ENCODE data around the gene ATP11A.

DNA sequence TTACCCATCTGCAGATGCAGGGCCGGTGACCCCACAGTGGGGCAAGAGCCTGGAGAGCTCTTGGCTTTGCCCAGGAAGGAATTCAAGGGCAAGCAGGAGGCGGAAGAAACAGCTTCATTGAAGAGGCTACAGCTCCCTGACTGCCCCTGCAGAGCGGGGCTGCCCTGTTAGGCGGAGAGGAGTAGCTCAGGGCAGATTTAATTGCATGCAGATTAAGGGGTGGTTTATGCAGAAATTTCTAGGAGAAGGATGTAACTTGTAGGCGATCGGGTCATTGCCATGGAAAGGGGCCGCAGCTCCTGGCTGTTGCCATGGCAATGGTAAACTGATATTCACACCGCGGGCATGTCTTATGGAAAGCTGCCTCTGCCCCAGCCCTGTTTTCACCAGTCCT is 94.1 kb downstream of the ATP11A start:
- TF ChIP-seq, protein P1, sequence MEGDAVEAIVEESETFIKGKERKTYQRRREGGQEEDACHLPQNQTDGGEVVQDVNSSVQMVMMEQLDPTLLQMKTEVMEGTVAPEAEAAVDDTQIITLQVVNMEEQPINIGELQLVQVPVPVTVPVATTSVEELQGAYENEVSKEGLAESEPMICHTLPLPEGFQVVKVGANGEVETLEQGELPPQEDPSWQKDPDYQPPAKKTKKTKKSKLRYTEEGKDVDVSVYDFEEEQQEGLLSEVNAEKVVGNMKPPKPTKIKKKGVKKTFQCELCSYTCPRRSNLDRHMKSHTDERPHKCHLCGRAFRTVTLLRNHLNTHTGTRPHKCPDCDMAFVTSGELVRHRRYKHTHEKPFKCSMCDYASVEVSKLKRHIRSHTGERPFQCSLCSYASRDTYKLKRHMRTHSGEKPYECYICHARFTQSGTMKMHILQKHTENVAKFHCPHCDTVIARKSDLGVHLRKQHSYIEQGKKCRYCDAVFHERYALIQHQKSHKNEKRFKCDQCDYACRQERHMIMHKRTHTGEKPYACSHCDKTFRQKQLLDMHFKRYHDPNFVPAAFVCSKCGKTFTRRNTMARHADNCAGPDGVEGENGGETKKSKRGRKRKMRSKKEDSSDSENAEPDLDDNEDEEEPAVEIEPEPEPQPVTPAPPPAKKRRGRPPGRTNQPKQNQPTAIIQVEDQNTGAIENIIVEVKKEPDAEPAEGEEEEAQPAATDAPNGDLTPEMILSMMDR (IDR thresholded peaks at IDR 0.05 in 2 of 3, conservative IDR thresholded peaks at IDR 0.05 in 1 of 3; ENCODE audit: borderline replicate concordance in 1 of 3, insufficient read depth in 1 of 3, low read depth in 2 of 3, low read length in 2 of 3): no peak
- TF ChIP-seq EZH2 (IDR thresholded peaks at IDR 0.05) (no peak), SIN3A (IDR thresholded peaks at IDR 0.05; ENCODE audit: low read depth) (no peak), RAD21 (IDR thresholded peaks at IDR 0.05; ENCODE audit: low read depth) (no peak), POLR2A (IDR thresholded peaks at IDR 0.05; ENCODE audit: borderline replicate concordance, extremely low read depth, insufficient read depth, insufficient read length) (no peak), POLR2AphosphoS5 (IDR thresholded peaks at IDR 0.05; ENCODE audit: low read depth, low read length) (no peak), EGR1 (IDR thresholded peaks at IDR 0.05; ENCODE audit: low read depth) (no peak), YY1 (IDR thresholded peaks at IDR 0.05; ENCODE audit: extremely low read depth, insufficient replicate concordance, low read depth, low read length) (no peak), TCF7L2 (IDR thresholded peaks at IDR 0.05; ENCODE audit: borderline replicate concordance, extremely low read depth, insufficient read depth, insufficient read length) (no peak), FOSL1 (IDR thresholded peaks at IDR 0.05; ENCODE audit: low read depth) (no peak)
- TF ChIP-seq, protein P2, sequence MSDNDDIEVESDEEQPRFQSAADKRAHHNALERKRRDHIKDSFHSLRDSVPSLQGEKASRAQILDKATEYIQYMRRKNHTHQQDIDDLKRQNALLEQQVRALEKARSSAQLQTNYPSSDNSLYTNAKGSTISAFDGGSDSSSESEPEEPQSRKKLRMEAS (IDR thresholded peaks at IDR 0.05): no peak
- TF ChIP-seq, protein P3, sequence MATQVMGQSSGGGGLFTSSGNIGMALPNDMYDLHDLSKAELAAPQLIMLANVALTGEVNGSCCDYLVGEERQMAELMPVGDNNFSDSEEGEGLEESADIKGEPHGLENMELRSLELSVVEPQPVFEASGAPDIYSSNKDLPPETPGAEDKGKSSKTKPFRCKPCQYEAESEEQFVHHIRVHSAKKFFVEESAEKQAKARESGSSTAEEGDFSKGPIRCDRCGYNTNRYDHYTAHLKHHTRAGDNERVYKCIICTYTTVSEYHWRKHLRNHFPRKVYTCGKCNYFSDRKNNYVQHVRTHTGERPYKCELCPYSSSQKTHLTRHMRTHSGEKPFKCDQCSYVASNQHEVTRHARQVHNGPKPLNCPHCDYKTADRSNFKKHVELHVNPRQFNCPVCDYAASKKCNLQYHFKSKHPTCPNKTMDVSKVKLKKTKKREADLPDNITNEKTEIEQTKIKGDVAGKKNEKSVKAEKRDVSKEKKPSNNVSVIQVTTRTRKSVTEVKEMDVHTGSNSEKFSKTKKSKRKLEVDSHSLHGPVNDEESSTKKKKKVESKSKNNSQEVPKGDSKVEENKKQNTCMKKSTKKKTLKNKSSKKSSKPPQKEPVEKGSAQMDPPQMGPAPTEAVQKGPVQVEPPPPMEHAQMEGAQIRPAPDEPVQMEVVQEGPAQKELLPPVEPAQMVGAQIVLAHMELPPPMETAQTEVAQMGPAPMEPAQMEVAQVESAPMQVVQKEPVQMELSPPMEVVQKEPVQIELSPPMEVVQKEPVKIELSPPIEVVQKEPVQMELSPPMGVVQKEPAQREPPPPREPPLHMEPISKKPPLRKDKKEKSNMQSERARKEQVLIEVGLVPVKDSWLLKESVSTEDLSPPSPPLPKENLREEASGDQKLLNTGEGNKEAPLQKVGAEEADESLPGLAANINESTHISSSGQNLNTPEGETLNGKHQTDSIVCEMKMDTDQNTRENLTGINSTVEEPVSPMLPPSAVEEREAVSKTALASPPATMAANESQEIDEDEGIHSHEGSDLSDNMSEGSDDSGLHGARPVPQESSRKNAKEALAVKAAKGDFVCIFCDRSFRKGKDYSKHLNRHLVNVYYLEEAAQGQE (IDR thresholded peaks at IDR 0.05; ENCODE audit: low read depth): no peak
- TF ChIP-seq, protein P4, sequence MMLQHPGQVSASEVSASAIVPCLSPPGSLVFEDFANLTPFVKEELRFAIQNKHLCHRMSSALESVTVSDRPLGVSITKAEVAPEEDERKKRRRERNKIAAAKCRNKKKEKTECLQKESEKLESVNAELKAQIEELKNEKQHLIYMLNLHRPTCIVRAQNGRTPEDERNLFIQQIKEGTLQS (IDR thresholded peaks at IDR 0.05): no peak

Data from HCT116 (cell line).